Retinal pigment epithelial cell (primary cell): ENCODE measurements around the gene COL1A2.

Source experiments
- DNase-seq: peaks from one replicate; pipeline ENCODE4 v3.0.0-alpha.2; 2010; ENCODE audit warnings: low read depth
- H3K4me3 ChIP-seq: 2 replicates; pipeline ENCODE4 v1.5.1; 2011; ENCODE audit warnings: mild to moderate bottlenecking, low read length, control low read depth, moderate library complexity
- TF ChIP-seq, protein P1 (sequence below): conservative IDR thresholded peaks from 2 replicates; pipeline ENCODE4 v1.5.1; 2011; ENCODE audit warnings: low read depth, low read length, control low read depth, inconsistent platforms

The COL1A2 gene

DNA sequence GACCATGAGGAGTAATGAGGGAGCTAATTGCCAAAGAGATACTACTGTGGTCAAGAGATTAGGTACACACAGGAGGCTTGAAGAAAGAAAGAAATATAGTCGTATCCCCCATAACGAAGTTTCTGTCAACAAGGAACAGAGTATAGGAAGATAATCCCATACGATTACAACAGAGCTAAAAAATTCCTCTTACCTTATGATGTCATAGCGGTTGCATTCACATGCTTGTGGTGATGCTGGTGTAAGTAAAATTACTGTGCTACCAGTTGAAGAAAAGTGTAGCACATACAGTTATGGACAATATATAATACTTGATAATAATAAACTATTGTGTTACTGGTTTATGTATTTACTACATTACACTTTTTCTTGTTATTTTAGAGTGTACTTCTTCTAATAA lies 63.3 kb downstream of the COL1A2 start:
- DNase-seq, result no peak
- H3K4me3 ChIP-seq, result no peak overlapping the region
- TF ChIP-seq, protein P1, sequence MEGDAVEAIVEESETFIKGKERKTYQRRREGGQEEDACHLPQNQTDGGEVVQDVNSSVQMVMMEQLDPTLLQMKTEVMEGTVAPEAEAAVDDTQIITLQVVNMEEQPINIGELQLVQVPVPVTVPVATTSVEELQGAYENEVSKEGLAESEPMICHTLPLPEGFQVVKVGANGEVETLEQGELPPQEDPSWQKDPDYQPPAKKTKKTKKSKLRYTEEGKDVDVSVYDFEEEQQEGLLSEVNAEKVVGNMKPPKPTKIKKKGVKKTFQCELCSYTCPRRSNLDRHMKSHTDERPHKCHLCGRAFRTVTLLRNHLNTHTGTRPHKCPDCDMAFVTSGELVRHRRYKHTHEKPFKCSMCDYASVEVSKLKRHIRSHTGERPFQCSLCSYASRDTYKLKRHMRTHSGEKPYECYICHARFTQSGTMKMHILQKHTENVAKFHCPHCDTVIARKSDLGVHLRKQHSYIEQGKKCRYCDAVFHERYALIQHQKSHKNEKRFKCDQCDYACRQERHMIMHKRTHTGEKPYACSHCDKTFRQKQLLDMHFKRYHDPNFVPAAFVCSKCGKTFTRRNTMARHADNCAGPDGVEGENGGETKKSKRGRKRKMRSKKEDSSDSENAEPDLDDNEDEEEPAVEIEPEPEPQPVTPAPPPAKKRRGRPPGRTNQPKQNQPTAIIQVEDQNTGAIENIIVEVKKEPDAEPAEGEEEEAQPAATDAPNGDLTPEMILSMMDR, result no peak

GRCh38 chr7:94466516-94466915 lies 71.8 kb downstream of the COL1A2 start:
- TF ChIP-seq, protein P1, result no peak
- no peak for DNase-seq

DNA sequence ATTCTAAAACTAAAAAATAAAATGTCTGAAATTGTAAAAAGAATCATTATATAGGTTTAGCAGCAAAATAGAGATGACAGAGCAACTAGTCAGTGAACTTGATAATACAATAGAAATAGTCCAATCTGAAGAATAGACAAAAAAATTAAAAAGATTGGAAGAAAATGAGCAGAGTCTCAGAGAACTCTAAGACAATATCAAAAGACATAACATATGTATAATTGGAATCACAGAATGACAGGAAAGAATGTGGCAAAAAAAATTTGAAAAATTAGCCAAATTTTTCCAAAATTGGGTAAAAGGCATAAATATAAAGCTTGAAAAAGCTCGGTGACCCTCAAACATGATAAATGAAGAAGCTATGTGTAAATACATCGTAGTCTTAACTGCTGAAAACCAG lies 76.9 kb downstream of the COL1A2 start:
- no peak for DNase-seq
- TF ChIP-seq, protein P1, result no peak
- no peak overlapping the region for H3K4me3 ChIP-seq

More at GRCh38 chr7:94466516-94466915, 71.8 kb downstream of the COL1A2 start:
- no peak overlapping the region for H3K4me3 ChIP-seq

DNA sequence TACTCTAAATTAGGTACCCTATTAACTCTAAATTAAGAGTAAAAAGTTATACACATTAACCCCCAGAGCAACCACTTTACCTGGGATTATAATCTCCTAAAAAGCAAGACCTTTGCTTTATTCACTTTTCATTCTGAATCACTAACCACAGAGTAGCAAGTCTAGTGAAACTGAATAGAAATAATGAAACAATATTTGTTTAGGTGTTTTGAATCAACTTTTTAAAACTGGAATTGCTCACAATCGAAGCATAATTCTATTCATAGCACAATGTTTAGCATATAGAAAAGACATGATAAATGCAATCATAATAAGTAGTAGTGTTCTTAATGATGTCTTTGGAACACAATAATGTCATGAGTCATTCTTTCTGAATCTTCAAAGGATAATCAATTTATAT lies 77.9 kb downstream of the COL1A2 start:
- TF ChIP-seq, protein P1, result no peak
- no peak overlapping the region for H3K4me3 ChIP-seq
- no peak for DNase-seq

DNA sequence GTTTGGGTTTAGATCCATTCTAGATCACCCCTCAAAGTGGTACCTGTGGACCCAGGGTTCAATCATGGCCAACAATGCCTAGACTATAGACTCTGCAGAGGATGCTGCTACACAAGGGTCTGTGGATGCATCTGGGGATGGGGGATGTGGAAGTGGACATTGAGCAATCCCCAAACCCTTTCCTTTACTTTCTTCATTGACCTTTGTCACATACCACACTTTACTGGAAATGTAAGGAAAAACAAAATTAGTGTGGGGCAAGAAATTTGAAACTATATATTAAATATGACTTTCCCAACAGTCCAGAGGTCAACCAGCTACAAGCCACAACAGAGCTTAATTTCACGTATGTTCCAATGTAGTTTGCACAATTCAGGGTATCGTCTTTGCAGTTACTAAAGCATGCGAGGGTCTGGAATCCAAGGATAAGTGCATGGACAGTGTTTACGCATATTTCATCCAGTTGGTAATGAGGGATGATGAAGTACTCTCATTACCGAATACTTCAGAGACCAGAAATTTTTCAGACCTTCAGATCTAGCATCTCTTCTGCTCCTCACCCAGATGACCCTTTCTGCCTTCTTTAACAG lies 81.7 kb downstream of the COL1A2 start:
- no peak overlapping the region for H3K4me3 ChIP-seq
- TF ChIP-seq, protein P1, result no peak
- DNase-seq, result no peak

DNA sequence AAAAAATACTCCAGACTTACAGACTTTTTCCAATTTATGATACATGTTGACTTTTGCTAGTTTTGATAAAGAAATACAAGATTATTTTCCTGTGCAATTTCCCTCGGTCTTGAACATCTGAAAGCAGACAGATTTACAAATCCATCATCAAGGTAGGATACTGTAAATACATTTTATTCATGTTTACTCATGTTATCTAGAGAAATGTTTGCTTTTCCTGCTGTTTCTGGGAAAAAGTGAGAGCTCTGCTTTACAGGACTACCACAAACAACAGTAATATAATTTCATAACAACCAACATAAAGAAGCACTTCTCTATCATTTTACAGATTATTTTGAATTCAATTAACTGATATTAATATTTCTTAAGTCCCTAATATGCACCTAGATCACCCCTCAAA lies 83.2 kb downstream of the COL1A2 start:
- no peak overlapping the region for H3K4me3 ChIP-seq
- TF ChIP-seq, protein P1, result no peak
- no peak for DNase-seq

DNA sequence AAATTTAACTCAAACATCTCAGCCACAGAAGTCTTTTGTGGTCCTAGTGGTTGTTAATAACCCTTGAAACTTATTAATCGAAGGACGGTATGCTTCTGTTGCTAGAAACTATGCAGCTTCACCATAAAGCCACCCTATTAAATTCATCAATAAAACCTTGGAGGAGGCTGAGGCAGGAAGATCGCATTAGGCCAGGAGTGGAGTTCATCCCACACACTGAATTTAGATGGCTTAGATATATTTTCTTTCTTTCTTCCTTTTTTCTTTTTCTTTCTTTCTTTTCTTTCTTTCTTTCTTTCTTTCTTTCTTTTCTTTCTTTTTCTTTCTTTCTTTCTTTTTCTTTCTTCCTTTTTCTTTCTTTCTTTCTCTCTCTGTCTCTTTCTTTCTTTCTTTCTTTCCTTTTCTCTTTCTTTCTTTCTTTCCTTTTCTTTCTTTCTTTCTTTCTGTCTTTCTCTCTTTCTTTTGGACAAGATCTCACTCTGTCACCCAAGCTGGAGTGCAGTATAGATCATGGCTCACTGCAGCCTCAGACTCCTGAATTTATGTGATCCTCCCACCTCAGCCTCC lies 84.0 kb downstream of the COL1A2 start:
- TF ChIP-seq, protein P1, result no peak
- DNase-seq, result no peak
- no peak overlapping the region for H3K4me3 ChIP-seq
